Measurements from ENCODE around the gene DLL4. TPM values are rescaled to one million over a fixed set of nuclear protein-coding genes. Genes with fewer than 3 reads are reported as not detected.
"Not testable (repeated sequence)": the region's sequence is repeated elsewhere in the genome, so short reads cannot be mapped to it uniquely, and the experiment has no call there.

The DLL4 gene
- total and polyA plus RNA-seq, 4 donors, result 5.6 to 8.5 (median 6.7) TPM

- peaks cover 6% of the 10 kb centered on the region for H3K27me3 ChIP-seq (ENCODE audit: control insufficient read depth, insufficient read depth, low read length)
- no peak overlapping the region for H3K27ac ChIP-seq (ENCODE audit: low read depth, low read length)
- H3K4me1 ChIP-seq (ENCODE audit: control insufficient read depth, insufficient read depth, low read length), result peaks cover 56% of the 10 kb centered on the region
- H3K9me3 ChIP-seq (ENCODE audit: control insufficient read depth, insufficient read depth, low read length), result no peaks in the 10 kb centered on the region
- peaks cover 22% of the 10 kb centered on the region for H3K36me3 ChIP-seq (ENCODE audit: control insufficient read depth, insufficient read depth, low read length)
- peak in 4 of 6 donors; percentile 36 to 86 (median 54) for DNase-seq (ENCODE audit: low read depth in 4 of 6, low spot score in 6 of 6)
- 57% methylated on average over 6 of the region's 9 CpGs for WGBS (ENCODE audit: insufficient coverage)
- no peak overlapping the region for H3K4me3 ChIP-seq (ENCODE audit: low read depth, low read length)
Observed at GRCh38 chr15:40957581-40958051, 28.5 kb downstream of the DLL4 start.

DNA sequence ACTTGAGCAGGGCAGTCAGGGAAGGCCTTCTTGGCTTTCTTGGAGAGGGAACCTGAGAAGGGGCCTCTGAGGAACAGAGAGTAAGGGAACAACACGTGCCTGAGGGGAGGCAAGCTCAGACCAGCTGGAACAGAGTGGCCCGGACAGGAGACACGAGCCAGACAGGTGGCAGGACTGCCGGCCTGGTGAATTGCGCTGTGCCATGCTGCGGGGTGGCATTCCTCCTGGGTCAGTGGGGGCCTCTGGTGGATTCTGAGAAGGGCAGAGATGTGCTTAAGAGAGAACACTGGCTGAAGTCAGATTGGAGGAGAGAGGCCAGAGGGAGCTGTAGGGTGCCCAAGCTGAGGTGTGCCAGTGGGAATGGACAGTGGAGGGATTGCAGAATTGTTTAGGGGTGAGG lies 29.0 kb downstream of the DLL4 start:
- 85% methylated on average over 6 of the region's 6 CpGs for WGBS (ENCODE audit: insufficient coverage)
- DNase-seq (ENCODE audit: low read depth in 4 of 6, low spot score in 6 of 6), result no peak

GRCh38 chr15:40958723-40959122 lies 29.6 kb downstream of the DLL4 start:
- H3K4me3 ChIP-seq (ENCODE audit: low read depth, low read length), result no peak overlapping the region
- no peaks in the 10 kb centered on the region for H3K9me3 ChIP-seq (ENCODE audit: control insufficient read depth, insufficient read depth, low read length)
- H3K27me3 ChIP-seq (ENCODE audit: control insufficient read depth, insufficient read depth, low read length), result no peaks in the 10 kb centered on the region
- WGBS (ENCODE audit: insufficient coverage), result 96% methylated on average over 8 of the region's 8 CpGs
- no peak for DNase-seq (ENCODE audit: low read depth in 4 of 6, low spot score in 6 of 6)
- peaks cover 47% of the 10 kb centered on the region for H3K4me1 ChIP-seq (ENCODE audit: control insufficient read depth, insufficient read depth, low read length)
- H3K27ac ChIP-seq (ENCODE audit: low read depth, low read length), result no peak overlapping the region
- H3K36me3 ChIP-seq (ENCODE audit: control insufficient read depth, insufficient read depth, low read length), result peaks cover 22% of the 10 kb centered on the region

More for the DNA sequence above, 29.0 kb downstream of the DLL4 start:
- peaks cover 52% of the 10 kb centered on the region for H3K4me1 ChIP-seq (ENCODE audit: control insufficient read depth, insufficient read depth, low read length)
- peaks cover 22% of the 10 kb centered on the region for H3K36me3 ChIP-seq (ENCODE audit: control insufficient read depth, insufficient read depth, low read length)
- H3K27me3 ChIP-seq (ENCODE audit: control insufficient read depth, insufficient read depth, low read length), result peaks cover 4% of the 10 kb centered on the region
- no peaks in the 10 kb centered on the region for H3K9me3 ChIP-seq (ENCODE audit: control insufficient read depth, insufficient read depth, low read length)
- H3K27ac ChIP-seq (ENCODE audit: low read depth, low read length), result no peak overlapping the region
- H3K4me3 ChIP-seq (ENCODE audit: low read depth, low read length), result no peak overlapping the region

GRCh38 chr15:40959331-40960141 lies 30.4 kb downstream of the DLL4 start:
- Histone ChIP-seq H3K4me3 (ENCODE audit: low read depth, low read length) (no peak overlapping the region), H3K27ac (ENCODE audit: low read depth, low read length) (no peak overlapping the region), H3K4me1 (ENCODE audit: control insufficient read depth, insufficient read depth, low read length) (peaks cover 41% of the 10 kb centered on the region), H3K36me3 (ENCODE audit: control insufficient read depth, insufficient read depth, low read length) (peaks cover 22% of the 10 kb centered on the region), H3K9me3 (ENCODE audit: control insufficient read depth, insufficient read depth, low read length) (no peaks in the 10 kb centered on the region), H3K27me3 (ENCODE audit: control insufficient read depth, insufficient read depth, low read length) (no peaks in the 10 kb centered on the region)
- 52% methylated on average over 12 of the region's 22 CpGs for WGBS (ENCODE audit: insufficient coverage)
- DNase-seq (ENCODE audit: low read depth in 4 of 6, low spot score in 6 of 6), result no peak

DNA sequence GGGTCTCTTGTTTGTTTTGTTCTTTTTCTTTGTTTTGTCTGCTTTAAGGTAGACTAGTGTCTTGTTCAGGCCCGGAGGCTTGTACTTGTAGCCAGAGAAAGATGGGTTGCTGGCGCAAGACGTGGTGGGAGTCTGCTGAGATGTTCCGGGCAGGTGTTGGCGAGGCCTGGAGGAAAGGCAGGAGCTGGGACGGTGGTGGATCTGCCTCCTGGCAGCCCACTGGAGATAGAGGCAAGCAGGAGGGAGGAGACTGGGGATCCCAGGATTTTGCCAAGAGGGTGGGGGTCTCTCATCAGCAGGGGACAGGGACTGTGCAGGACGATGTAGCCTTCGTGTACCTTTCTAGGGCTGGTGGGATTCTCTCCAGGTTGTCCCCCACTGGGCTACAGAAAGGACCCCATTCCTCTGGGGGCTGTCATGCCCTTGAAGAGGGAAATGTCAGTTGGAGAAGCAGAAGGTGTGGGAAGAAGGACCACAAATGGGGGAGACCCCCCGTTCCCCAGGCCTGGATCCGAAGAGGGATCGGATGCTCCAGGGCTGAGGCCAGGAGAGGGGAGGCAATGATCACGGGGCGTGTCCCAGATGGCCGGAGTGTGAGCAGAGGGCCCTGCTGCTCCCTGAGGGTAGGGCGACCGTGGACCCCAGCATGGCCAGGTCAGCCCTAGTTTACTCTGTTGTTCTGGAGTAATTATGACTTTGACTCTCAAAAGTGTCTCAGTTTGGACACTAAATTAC lies 31.2 kb downstream of the DLL4 start:
- Histone ChIP-seq H3K4me3 (ENCODE audit: low read depth, low read length) (no peak overlapping the region), H3K4me1 (ENCODE audit: control insufficient read depth, insufficient read depth, low read length) (peaks cover 37% of the 10 kb centered on the region), H3K27ac (ENCODE audit: low read depth, low read length) (no peak overlapping the region), H3K27me3 (ENCODE audit: control insufficient read depth, insufficient read depth, low read length) (no peaks in the 10 kb centered on the region), H3K9me3 (ENCODE audit: control insufficient read depth, insufficient read depth, low read length) (no peaks in the 10 kb centered on the region), H3K36me3 (ENCODE audit: control insufficient read depth, insufficient read depth, low read length) (peaks cover 18% of the 10 kb centered on the region)
- DNase-seq (ENCODE audit: low read depth in 4 of 6, low spot score in 6 of 6), result no peak
- 85% methylated on average over 16 of the region's 16 CpGs for WGBS (ENCODE audit: insufficient coverage)

DNA sequence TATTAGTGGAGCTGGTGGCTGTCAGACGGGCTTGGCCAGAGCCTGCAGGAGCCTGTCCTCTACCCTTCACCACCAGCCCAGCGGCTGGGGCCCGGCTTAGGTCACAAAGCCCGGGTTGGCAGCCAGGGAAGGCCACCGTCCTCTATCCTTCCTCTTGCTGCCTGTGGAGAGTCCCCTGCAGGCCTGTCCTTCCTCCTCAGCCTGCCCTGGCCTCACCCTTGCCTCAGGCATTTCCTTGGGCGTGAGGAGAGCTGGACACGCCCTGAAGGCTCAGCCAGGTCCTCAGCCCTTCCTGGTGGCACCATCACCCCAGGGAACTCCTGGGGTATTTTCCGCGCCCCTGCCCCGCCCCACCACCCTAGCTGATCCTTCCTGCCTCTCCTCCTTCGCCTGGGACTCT lies 31.8 kb downstream of the DLL4 start:
- 82% methylated on average over 9 of the region's 11 CpGs for WGBS (ENCODE audit: insufficient coverage)
- H3K4me1 ChIP-seq (ENCODE audit: control insufficient read depth, insufficient read depth, low read length), result peaks cover 33% of the 10 kb centered on the region

GRCh38 chr15:40961740-40962139 lies 32.6 kb downstream of the DLL4 start:
- 97% methylated on average over 10 of the region's 25 CpGs for WGBS (ENCODE audit: insufficient coverage)
- H3K27me3 ChIP-seq (ENCODE audit: control insufficient read depth, insufficient read depth, low read length); DNase-seq (ENCODE audit: low read depth in 4 of 6, low spot score in 6 of 6); H3K4me3 ChIP-seq (ENCODE audit: low read depth, low read length); H3K36me3 ChIP-seq (ENCODE audit: control insufficient read depth, insufficient read depth, low read length); H3K27ac ChIP-seq (ENCODE audit: low read depth, low read length); H3K9me3 ChIP-seq (ENCODE audit: control insufficient read depth, insufficient read depth, low read length): not testable (repeated sequence)
- H3K4me1 ChIP-seq (ENCODE audit: control insufficient read depth, insufficient read depth, low read length), result peaks cover 30% of the 10 kb centered on the region

More for the DNA sequence above, 31.8 kb downstream of the DLL4 start:
- H3K36me3 ChIP-seq (ENCODE audit: control insufficient read depth, insufficient read depth, low read length), result peaks cover 12% of the 10 kb centered on the region
- H3K27ac ChIP-seq (ENCODE audit: low read depth, low read length), result no peak overlapping the region
- H3K9me3 ChIP-seq (ENCODE audit: control insufficient read depth, insufficient read depth, low read length), result no peaks in the 10 kb centered on the region
- no peaks in the 10 kb centered on the region for H3K27me3 ChIP-seq (ENCODE audit: control insufficient read depth, insufficient read depth, low read length)
- no peak overlapping the region for H3K4me3 ChIP-seq (ENCODE audit: low read depth, low read length)
- DNase-seq (ENCODE audit: low read depth in 4 of 6, low spot score in 6 of 6), result no peak

DNA sequence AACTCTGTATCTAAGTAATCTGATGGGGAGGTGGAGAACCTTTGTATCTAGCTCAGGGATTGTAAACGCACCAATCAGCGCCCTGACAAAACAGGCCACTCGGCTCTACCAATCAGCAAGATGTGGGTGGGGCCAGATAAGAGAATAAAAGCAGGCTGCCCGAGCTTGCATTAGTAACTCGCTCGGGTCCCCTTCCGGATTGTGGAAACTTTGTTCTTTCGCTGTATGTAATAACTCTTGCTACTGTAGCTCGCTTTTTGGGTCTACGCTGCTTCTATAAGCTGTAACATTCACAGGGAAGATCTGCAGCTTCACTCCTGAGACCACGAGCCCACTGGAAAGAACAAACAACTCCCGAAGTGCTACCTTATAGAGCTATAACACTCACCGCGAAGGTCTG lies 33.2 kb downstream of the DLL4 start:
- H3K4me3 ChIP-seq (ENCODE audit: low read depth, low read length); DNase-seq (ENCODE audit: low read depth in 4 of 6, low spot score in 6 of 6); H3K27me3 ChIP-seq (ENCODE audit: control insufficient read depth, insufficient read depth, low read length); H3K9me3 ChIP-seq (ENCODE audit: control insufficient read depth, insufficient read depth, low read length); H3K36me3 ChIP-seq (ENCODE audit: control insufficient read depth, insufficient read depth, low read length); H3K27ac ChIP-seq (ENCODE audit: low read depth, low read length): not testable (repeated sequence)
- peaks cover 26% of the 10 kb centered on the region for H3K4me1 ChIP-seq (ENCODE audit: control insufficient read depth, insufficient read depth, low read length)
- WGBS (ENCODE audit: insufficient coverage), result 90% methylated on average over 12 of the region's 14 CpGs

DNA sequence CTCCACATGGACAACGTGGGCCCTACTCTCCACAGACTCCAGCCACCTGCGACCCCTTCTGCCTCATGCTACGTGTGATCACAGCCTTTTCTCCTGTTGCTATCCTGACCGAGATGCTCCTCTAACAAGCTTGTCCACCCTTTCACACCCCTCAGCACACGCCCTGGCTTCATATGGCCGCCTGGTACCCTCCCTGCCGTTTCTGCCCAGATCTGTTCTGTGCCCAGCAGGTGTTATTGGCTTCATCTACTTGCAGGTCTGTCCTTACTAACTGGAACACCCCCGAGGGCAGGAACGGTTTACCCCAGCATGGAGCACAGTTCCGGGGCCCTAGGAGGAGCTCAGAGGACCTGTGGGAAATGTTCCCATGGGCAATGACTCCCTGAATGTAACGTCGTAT lies 34.1 kb downstream of the DLL4 start:
- H3K4me3 ChIP-seq (ENCODE audit: low read depth, low read length), result no peak overlapping the region
- DNase-seq (ENCODE audit: low read depth in 4 of 6, low spot score in 6 of 6), result no peak
- H3K27ac ChIP-seq (ENCODE audit: low read depth, low read length), result no peak overlapping the region
- no peaks in the 10 kb centered on the region for H3K36me3 ChIP-seq (ENCODE audit: control insufficient read depth, insufficient read depth, low read length)
- WGBS (ENCODE audit: insufficient coverage), result 87% methylated on average over 12 of the region's 12 CpGs
- H3K9me3 ChIP-seq (ENCODE audit: control insufficient read depth, insufficient read depth, low read length), result no peaks in the 10 kb centered on the region
- H3K4me1 ChIP-seq (ENCODE audit: control insufficient read depth, insufficient read depth, low read length), result peaks cover 18% of the 10 kb centered on the region
- no peaks in the 10 kb centered on the region for H3K27me3 ChIP-seq (ENCODE audit: control insufficient read depth, insufficient read depth, low read length)
